GM19025 (cell line): ENCODE results near the gene ST8SIA6.
A peak's percentile ranks its signal among the peaks of the same experiment; 100 is the strongest.
"Not testable (repeated sequence)": the region's sequence is repeated elsewhere in the genome, so short reads cannot be mapped to it uniquely, and the experiment has no call there.

Experiments used
- ATAC-seq: cut with Tn5 transposase; IDR thresholded peaks from one replicate; pipeline ENCODE4 v1.9.1; 2021; ENCODE audit warnings: mild to moderate bottlenecking, low read depth, moderate library complexity; ENCODE audit not compliant: unreplicated experiment

Gene ST8SIA6

DNA sequence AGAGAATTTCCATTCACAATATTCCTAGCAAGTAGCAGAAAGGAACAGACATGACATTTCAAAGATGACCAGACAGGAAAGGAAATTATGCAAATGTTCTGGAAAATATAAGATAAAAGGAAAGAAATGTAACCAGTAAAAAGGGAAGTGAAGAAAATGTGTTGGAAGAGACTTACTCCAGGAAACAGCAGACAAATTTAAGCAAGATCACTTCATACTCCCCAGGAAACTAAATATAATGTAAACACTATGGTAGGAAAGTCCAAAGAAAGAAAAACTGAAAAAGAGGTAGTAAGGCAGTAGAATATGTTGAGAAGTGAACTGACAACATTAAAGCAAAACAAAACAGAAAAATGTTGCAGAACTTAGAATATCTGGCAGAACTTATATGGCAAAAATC lies 6.4 kb upstream of the ST8SIA6 start:
- ATAC-seq = no peak

DNA sequence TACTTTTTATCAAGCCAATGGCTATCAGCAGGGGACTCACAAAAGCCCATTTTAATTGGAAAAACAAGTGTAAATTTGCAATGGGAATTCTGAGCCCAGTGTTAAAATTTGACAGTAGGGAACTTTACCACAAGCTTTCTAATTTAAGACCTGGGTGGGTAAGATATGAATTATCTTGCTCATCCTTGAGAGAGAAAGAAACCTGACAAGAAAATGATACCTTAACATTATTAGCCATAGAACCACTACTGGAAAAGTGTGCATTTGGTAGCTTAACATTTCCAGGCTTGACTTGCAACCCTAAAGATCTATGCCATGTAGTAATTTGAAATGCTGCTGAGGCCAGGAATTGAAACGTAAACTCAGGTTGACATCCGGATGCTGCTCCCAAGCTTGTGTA lies 2.7 kb upstream of the ST8SIA6 start:
- ATAC-seq = no peak

DNA sequence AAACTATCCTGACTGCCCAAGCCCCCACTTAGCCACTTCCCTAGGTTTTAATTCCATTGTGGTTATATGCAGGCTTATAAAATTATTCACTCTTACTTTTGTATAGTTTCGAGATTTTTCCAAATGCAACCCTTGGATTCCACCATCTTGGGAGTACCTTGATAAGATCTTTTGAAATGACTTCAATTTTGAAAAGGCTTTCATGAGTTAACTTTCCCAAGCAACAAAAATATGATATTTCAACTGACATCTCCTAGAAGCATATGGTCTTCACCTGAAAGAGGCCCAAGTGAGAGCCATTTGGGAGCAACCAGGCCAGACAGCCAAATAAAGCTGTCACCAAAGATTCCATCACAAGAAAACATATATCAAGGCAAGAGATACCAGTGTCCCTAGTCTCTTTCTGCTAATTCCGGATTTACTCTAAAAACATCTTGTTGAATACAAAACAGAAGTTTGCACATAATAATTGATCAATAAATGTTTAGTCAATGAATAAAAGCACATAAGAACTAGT lies 1.7 kb upstream of the ST8SIA6 start:
- ATAC-seq = no peak

DNA sequence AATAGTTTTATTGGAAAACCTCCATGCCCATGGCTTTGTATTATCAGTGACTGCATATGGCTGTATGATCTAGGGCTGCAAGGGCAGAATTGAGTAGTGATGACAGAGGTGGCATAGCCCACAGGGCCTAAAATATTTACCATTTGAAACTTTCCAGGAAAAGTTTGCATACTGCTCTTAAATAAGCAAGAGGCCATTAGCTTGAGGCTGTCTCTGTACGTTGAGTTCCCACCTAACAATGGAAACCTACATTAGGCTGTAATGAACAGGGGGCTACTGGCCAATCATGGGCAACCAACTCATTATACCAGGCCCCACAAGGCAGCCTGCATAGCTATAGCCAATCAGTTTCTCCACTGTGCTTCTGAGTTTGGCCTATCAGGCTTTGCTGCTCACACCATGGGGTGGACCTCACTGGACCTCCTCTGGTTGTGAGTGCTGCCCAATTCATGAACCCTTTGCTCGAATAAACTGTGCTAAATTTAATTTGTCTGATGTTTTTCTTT lies 673 bp upstream of the ST8SIA6 start:
- ATAC-seq = no peak

DNA sequence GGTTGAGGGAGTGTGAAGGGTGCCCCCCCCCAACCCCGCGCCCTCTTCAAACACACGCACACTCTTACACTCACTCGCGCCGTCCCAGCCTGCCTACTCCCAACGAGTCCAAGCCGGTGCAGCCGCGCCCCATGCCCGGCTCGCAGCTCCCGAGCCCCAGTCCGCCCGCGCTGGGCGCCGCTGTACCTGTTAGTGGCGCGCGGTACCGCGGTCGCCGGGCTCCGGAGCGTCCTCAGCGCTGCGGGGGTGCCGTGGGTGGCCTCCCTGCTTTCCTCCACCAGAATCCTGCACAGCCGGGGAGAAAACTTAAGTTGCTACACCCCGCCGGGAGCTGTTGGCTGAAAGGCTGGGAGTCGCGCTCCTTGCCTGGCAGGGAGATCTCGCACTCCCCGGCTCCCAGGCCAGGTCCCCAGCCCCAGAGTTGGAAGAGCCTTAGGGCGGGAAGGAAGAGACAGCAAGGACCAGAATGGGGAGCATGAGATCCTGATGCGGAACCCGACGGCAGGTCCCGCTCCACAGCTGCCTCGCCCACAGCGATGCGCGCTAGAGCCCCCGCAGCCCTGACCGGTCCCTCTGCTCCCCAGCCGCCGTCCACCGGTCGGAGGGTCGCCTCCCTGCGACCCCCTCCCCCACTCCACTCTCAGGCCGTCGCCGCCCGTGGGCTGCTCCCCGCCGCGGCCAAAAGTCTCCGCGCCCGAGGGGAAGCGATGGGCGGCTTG lies 863 bp downstream of the ST8SIA6 start:
- no peak for ATAC-seq

DNA sequence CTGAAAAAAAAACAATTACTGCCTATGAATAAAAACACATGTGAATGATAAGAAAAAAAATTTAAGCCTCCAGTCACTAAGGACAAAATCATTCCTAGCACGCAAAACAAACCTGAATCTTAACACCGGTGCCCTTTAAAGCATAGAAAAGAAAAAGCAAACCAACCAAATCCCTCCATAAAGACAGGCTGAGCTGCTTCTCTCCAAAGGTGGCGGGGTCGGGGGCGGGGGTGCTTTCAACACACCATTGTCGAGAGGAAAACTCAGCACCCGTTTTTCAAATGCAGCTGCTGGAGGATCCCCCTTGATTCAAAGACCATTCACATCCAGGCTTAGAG lies 1.4 kb downstream of the ST8SIA6 start:
- ATAC-seq = no peak

DNA sequence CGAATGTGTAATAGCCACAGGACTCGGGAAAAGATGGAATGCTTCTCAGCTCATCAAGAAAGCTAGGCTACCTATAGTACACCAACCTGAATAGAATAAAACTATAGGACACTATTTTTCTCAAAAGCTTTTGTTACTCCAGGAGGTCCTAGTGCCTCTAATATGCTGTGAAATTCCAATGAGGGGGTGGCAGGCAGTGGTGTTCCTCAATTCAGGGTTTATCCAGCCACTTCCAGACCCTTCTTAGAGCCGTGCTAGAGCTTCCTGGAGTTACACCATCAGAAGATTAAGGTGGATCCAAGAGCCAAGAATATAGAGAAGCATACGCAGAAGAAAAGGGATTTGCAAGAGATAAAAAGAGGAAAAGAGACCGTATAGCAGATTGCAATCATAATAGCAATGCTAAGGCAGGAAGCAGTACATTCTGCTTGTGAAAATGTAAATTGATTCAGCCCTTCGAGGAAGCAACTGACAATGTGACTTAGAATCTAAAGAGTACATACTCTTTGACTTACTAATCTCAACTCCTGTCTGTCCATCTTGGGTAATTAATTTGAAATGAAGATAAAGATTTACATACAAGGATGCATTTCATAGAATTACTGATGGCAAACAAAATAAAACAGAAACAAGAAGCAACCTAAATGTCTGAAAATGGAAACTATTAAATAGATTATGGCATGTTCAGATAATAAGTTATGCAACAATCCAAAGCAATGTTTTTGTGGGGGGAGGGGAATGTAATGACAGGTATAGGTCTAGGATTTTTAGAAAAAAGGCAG lies 2.1 kb downstream of the ST8SIA6 start:
- no peak for ATAC-seq

DNA sequence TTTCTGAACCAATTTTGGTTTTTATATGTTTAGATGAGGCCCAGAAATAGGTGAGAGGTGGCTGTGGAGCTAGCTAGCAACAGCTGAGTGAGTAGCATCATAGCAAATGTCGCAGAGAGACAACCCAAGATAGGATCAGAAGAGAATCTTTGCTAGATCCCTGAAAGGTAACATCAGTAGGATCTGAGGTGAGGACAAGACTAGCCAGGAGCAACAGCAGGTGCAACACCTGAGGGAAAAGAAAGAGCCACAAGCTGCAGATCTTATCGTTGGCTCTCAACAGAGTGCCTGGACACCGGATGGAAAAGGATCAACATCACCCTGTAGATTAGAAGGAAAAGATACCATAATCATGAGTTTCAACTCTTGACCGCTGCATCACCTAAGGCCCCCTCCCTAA lies 4.4 kb downstream of the ST8SIA6 start:
- ATAC-seq = no peak

DNA sequence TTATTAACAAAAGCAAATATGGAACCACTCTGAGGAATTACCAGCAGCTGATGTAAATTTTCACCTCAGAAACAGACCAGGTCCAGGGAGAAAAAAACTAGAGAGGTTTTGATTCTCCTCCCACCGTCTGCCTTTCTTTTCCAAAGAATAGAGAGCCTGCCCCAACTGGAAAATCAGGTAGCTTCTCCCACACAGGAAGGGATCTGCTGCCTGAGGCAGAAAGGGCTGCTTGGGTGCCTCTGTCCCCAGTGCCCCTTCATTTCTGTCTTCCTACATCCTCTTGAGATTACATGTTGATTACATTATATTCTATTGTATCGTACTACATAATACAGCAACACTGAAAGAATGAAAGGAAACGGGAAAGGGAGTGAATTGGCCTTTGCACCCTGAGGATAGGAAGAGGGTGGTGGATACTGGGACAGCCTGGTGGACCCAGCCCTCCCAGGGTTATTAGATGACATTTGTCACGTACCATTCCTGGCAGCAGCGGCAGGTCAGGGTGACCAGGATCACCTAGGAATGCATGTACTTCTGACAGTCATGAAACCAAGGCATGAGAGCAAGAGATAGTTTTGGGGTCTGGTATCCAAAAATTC lies 8.9 kb downstream of the ST8SIA6 start:
- no peak for ATAC-seq

DNA sequence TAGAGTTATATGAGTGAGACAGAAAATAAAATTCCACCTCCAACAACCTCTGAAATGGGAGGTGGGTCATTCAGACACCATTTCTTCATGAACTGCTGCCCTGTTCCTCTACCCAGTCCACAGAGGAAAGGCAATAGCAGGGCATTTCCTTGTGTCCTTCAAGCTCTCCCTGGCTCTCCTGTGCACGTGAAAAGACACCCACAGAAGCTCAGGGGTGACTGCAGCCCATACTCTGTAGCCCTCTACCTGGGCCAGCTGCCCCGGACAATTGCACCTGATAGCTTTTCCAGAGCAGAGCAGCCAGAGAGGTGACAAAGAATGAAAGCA lies 10.0 kb downstream of the ST8SIA6 start:
- ATAC-seq = no peak

DNA sequence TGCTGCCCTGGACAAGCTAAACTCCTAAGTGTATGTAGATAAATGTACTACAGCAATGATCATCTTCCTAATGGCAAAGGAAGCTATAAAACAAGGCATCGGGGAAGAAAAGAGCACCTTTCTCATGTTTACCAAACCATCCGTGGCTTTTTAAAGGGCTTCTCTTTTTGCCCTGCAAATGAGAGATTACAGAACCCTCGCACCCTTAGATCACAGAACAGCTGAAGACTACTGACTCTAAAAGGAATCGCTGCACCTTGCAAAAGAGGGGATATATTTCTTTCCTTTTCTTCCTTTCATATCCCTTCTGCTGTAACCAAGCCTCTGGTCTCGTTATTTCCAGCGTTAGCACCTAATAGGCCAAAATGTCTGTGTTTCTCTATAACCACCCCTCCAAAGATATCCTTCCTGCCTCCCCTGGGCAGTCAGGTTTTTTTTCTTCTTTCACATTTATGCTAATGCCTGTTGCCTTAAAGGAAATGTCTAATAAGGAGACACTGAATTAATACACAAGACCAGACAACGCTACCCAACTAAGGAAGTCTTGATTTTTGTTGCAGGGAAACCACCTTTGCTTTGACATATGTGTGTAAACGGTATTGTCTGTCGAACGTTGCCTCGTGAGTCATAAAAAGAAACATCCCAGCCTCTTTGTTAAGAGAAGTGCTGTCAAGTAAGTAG lies 10.5 kb downstream of the ST8SIA6 start:
- ATAC-seq = peak; percentile 80

DNA sequence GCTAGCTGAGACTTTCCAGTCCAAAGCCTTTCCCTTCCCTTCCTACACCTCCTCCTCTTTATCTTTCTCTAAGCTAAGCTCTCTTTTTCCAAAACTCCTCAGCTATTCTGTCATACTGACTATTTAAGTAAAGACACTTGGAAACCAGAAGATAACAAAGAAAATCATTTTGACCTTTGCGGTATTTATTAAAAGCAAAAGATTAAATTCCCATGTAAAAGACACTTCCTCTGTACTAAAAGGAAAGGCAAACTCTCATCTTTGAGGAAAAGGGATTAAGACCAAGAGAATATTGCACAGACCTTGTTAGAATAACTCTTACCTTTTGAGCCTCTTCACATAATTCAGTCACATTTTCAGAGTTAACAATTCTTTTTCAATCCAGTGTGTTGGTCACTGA lies 15.8 kb downstream of the ST8SIA6 start:
- ATAC-seq = no peak

DNA sequence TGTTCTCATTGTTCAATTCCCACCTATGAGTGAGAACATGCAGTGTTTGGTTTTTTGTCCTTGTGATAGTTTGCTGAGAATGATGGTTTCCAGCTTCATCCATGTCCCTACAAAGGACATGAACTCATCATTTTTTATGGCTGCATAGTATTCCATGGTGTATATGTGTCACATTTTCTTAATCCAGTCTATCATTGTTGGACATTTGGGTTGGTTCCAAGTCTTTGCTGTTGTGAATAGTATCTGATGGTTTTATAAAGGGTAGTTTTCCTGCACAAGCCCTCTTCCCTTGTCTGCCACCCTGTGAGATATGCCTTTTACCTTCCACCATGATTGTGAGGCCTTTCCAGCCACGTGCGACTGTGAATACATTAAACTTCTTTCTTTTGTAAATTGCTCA lies 17.8 kb downstream of the ST8SIA6 start:
- not testable (repeated sequence) for ATAC-seq

DNA sequence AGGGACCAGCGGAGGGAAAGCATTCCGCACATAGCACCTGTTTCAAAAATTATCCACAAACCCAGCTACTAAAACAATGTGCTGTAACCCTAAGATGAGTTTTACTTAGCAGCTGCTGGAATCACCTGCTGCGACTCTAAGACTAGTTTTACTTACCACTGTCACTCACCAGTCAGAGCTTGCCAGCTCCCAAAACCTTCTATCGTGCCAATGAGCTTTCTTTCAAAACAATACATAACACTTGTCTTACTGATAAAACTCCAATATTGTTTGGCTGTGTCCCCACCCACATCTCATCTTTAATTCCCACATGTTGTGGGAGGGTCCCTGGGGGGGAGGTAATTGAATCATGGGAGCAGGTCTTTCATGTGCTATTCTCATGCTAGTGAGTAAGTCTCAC lies 18.4 kb downstream of the ST8SIA6 start:
- no peak for ATAC-seq

DNA sequence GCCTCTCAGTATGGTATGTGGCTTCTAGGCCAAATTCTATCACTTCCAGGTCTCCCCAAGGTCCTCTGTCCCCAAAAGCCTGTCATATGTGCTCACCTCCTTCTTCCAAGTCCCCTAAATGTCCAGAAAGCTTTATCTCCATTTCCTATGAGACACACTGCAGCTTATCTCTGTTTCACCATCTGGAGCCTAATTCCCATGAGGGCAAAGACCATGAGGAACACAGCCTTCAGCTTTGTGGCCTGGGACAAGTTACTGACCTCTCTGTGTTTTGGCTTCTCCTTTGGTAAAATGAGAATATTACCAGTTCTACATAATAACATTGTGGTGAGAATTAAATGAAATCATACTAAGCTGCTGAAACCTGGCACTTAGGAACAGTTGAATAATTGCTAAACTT lies 19.2 kb downstream of the ST8SIA6 start:
- ATAC-seq = no peak

DNA sequence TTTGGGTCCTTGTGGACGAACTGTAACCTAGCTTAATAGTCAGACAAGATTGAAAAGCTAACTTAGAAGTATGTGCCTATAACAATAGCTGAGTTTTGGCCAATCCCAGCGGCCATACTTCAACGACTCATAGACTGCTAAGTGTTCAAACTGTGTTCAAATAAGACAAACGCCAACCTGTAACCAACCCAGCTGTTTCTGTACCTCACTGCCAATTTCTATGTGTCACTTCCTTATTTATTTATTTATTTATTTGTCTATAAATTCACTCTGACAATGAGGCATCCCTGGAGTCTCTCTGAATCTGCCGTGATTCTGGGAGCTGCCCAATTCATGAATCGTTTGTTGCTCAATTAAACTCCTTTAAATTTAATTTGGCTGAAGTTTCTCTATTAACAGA lies 21.7 kb downstream of the ST8SIA6 start:
- ATAC-seq = no peak

DNA sequence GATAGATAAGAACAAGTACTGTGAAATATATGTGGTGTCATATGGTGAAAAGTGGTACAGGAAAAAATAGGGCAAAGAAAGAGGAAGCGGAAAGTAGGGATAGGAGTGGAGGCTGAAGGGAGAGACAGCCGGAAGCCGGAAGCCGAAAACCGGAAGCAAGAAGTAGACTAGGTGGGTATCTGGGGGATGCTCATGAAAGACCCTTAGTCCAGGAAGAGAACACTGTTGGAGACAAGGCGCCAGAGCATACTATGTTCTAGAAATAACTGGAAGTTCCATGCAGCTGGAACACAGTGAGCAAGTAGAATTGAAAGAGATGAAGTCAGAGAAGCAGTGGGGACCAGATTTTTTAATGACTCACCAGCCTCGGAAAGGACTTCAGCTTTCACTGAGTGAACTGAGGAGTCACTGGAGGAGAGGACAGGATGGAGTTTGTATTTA lies 22.5 kb downstream of the ST8SIA6 start:
- no peak for ATAC-seq

DNA sequence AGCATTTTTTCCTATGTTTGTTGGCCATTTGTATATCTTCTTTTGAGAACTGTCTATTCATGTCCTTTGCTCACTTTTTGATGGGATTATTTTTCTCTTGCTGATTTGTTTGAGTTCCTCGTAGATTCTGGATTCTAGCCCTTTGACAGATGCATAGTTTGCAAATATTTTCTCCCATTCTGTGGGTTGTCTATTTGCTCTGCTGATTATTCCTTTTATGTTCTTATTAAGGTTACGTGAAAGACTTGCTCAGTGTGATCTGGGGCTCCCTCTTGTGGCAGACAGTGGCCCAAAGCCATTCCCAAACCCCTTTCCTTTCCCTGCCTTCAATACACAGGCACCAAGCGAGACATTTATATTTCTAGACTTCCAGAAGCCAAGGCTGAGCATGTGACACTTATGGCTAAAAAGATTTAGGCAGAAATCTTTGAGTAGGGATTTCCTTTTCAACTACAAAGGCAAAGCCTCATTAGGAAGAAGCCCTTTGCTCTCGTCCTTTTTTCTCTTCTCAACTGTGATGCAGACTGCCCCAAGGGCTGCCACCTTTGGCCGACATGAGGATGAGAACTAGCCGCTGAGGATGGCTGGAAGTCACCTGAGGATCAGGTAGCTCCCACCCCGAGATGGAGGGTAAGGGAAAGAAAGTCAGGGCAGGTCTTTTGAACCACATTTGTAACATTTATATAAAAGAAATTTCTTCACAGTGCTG lies 23.6 kb downstream of the ST8SIA6 start:
- no peak for ATAC-seq

DNA sequence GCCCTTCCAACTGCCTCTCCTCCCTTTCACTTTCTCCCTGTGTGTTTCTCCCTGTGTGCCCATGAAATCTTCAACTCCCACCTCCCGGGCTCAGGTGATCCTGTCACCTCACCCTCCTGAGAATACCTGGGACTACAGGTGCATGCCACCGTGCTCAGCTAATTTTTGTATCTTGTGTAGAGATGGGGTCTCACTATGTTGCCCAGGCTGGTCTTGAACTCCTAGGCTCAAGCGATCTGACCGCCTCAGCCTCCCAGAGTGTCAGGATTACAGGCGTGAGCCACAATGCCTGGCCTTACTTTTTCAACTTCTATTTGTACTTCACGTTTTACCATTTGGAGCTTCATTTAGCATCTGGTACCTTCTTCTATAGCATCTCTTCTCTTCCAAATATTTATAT lies 24.9 kb downstream of the ST8SIA6 start:
- ATAC-seq = no peak

DNA sequence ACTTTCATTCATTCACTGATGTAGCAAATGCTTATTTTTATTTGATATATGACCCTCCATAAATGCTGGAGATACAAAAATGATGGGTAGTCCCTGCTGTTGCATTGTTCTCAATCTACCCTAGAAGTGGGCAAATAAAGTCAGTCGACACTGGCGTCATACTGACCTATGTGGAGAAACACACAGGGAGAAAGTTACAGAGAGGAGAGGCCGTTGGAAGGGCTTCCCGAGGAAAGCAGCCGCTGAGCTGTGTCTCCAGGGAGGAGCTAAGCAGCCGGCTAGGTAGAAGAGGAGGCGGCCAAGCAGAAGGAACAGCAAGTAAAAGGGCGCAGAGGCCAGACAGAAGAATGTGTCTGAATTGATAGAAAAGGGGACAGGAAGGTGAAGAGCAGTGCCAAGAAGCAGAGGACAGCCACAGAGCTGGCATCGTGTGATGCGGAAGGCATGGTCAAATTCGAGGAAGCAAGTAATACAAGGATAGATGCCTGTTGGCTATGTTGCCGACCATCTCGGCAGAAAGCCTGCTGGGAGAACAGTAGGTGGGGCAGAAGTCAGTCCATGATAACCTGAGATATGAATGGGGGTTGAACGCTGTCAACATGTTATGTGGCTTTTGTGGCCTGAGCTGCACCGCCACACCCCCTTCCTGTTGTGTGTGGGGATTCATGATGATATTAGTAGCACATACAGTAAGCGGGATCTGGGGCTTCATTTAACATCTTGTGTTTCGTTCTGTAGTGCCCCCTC lies 25.9 kb downstream of the ST8SIA6 start:
- ATAC-seq = no peak
